Ishikawa (cell line): ENCODE results near the gene BRAT1.

ENCODE experiments used
- CEBPB ChIP-seq: IDR thresholded peaks from 2 replicates; pipeline ENCODE4 v1.6.1; 2012
- CREB1 ChIP-seq: IDR thresholded peaks from 2 replicates; pipeline ENCODE4 v1.6.1; 2012; ENCODE audit warnings: low read depth
- EGR1 ChIP-seq: IDR thresholded peaks from 2 replicates; pipeline ENCODE4 v1.6.1; 2012
- EP300 ChIP-seq: IDR thresholded peaks from 2 replicates; pipeline ENCODE4 v1.6.1; 2012; ENCODE audit warnings: borderline replicate concordance
- FOXM1 ChIP-seq: IDR thresholded peaks from 2 replicates; pipeline ENCODE4 v1.6.1; 2012; ENCODE audit warnings: low read depth, borderline replicate concordance
- NFIC ChIP-seq: IDR thresholded peaks from 2 replicates; pipeline ENCODE4 v1.6.1; 2012
- RAD21 ChIP-seq: IDR thresholded peaks from 2 replicates; pipeline ENCODE4 v1.6.1; 2012; ENCODE audit warnings: low read depth
- TAF1 ChIP-seq: IDR thresholded peaks from 2 replicates; pipeline ENCODE4 v1.6.1; 2012; ENCODE audit warnings: low read depth, mild to moderate bottlenecking
- TCF12 ChIP-seq: IDR thresholded peaks from 2 replicates; pipeline ENCODE4 v1.6.1; 2012; ENCODE audit warnings: low read depth
- TEAD4 ChIP-seq: IDR thresholded peaks from 2 replicates; pipeline ENCODE4 v1.6.1; 2012
- YY1 ChIP-seq: IDR thresholded peaks from 2 replicates; pipeline ENCODE4 v1.6.1; 2012; ENCODE audit warnings: low read depth
- ZBTB7A ChIP-seq: IDR thresholded peaks from 2 replicates; pipeline ENCODE4 v1.6.1; 2012; ENCODE audit warnings: low read depth
- TF ChIP-seq, protein P1 (sequence below): IDR thresholded peaks from 2 replicates; pipeline ENCODE4 v1.6.1; 2012; ENCODE audit warnings: low read depth, mild to moderate bottlenecking
- TF ChIP-seq, protein P2 (sequence below): IDR thresholded peaks from 2 replicates; pipeline ENCODE4 v1.6.1; 2012
- TF ChIP-seq, protein P3 (sequence below): IDR thresholded peaks from 2 replicates; pipeline ENCODE4 v1.6.1; 2012

The BRAT1 gene

DNA sequence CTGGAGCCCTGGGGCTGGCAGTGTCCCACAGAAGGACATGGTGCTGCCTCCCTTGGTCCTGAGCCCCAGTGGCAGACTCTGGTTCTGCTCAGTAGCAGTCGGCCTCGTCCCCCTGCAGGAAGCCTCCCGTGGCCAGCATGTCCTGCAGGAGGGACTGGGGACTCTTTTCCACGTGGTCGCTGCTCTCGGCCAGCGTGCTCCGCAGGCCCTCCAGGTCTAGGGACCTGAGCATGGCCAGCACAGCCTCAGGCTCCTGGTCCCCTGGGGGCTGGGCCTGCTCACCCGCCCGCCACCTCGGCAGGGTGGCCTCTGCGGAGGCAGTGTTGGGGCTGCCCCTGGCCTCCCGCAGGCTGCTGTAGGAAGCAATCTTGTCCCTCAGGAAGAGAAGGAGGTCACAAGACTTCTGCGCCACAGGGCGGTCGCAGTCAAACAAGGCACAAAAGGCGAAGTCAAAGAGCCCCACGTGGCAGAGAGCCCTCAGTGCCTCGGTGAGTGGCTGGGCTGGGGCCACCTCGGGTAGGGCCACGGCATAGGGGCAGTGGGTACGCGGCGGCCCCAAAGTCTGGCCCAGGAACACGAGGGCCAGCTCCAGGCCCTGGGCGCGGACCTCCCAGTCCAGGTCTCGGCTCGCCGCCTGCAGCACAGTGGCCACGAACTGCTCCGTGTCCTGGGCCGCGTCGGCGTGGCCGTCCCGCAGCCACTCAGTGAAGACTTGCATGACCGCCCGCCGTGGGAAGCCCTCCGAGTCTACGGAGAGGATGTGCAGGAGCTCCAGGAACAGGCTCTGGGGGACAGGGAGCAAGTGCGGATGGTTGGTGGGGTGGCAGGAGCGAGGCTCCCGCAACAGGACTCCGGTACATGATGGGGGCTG, 17.1 kb downstream of the BRAT1 start:
- TF ChIP-seq RAD21 (no peak), ZBTB7A (no peak), TEAD4 (no peak), EGR1 (no peak), CREB1 (no peak), CEBPB (no peak)
- TF ChIP-seq, protein P1, sequence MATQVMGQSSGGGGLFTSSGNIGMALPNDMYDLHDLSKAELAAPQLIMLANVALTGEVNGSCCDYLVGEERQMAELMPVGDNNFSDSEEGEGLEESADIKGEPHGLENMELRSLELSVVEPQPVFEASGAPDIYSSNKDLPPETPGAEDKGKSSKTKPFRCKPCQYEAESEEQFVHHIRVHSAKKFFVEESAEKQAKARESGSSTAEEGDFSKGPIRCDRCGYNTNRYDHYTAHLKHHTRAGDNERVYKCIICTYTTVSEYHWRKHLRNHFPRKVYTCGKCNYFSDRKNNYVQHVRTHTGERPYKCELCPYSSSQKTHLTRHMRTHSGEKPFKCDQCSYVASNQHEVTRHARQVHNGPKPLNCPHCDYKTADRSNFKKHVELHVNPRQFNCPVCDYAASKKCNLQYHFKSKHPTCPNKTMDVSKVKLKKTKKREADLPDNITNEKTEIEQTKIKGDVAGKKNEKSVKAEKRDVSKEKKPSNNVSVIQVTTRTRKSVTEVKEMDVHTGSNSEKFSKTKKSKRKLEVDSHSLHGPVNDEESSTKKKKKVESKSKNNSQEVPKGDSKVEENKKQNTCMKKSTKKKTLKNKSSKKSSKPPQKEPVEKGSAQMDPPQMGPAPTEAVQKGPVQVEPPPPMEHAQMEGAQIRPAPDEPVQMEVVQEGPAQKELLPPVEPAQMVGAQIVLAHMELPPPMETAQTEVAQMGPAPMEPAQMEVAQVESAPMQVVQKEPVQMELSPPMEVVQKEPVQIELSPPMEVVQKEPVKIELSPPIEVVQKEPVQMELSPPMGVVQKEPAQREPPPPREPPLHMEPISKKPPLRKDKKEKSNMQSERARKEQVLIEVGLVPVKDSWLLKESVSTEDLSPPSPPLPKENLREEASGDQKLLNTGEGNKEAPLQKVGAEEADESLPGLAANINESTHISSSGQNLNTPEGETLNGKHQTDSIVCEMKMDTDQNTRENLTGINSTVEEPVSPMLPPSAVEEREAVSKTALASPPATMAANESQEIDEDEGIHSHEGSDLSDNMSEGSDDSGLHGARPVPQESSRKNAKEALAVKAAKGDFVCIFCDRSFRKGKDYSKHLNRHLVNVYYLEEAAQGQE, result no peak

DNA sequence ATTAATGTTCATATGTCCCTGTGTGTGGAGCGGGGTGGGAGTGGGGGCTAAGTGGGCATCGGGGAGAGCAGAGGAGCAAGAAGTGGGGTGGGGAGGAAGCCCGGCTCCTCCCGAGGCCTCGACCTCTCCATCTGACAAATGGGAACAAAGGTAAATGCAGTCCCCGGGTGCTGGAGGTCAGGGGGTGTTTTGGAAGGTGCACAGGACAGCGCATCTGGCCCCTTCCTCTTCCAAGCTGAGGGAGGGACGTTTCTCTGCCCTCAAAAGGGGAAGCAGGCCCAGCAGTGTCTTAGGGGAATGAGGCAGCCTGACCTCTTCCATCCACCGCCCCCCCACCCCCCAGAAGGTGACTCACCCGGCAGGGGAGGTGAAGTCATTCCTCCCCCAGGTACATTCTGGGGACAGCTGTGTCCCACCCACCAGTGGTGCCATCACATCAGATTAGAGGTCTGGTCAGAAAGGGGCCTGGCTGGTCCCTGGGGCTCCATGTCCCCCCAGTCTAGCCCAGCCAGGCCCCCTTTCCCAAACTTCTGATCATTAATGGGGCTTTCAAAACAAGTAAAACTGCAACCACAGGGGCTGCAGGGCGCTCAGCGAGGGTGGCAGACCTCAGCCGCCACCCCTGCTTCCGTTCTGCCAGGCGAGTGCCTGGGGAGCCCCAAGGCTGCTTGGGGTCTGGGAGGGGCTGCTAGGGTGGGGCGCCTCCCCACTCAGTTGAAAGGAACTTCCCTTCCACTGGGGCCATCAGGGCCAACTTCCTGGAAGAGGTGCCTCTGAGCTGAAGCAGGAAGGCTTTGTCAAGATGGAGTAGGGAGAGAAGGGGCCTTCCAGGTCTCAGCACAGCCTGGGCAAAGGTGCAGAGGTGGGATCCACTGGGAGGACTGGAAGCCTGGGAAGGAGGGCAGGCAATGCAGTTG, 25.0 kb downstream of the BRAT1 start:
- TF ChIP-seq ZBTB7A, result 0 out of 2 replicates have a peak, but pooled peaks have one; percentile 48
- TF ChIP-seq, protein P2, sequence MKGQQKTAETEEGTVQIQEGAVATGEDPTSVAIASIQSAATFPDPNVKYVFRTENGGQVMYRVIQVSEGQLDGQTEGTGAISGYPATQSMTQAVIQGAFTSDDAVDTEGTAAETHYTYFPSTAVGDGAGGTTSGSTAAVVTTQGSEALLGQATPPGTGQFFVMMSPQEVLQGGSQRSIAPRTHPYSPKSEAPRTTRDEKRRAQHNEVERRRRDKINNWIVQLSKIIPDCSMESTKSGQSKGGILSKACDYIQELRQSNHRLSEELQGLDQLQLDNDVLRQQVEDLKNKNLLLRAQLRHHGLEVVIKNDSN, result no peak

DNA sequence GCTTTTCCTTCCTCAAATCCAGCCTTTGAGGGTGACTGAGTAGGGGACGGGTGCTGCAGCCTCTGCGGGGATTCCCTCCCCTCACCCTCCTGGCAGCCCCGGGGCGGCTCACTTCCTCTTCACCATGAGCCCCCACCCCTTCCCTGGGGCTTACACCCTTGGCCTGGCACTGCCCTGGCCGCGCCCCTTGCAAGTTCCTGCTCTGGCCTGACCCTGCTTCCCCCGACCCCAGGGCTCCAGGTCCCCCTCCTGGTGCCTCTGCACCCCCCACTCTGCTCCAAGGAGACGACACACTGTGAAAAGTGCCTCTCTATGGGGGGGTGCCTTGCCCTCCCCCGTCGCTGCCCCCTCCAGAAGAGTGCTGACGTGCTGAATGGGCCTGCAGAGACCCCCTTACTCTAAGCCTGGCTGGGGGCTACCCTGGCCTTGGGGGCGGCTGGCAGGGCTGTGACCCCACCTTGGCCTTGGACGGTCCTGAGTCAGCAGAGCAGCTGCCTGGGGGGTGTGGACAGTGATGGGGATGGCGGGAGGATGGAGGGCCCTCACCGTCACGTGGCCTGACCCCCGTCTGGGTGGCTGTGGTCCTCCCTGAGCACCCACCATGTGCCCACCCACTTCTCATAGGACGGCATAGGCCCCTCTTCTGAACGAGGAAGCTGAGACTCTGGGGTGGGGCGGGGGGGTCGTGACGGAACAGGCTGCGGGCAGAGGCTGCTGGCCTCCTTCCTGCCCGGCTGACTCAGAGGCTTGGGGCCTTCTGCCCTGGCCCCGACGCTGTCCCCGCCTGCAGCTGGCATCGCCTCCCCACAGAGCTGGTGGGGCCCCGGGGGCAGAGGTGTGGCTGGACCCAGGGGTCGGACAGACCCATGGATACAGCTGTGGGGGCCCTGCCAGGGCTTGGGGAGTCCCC, 25.9 kb downstream of the BRAT1 start:
- TF ChIP-seq CEBPB (no peak), ZBTB7A (no peak), EGR1 (no peak), YY1 (no peak), TEAD4 (no peak), NFIC (no peak), CREB1 (no peak), EP300 (no peak), TCF12 (no peak)
- TF ChIP-seq, protein P3, sequence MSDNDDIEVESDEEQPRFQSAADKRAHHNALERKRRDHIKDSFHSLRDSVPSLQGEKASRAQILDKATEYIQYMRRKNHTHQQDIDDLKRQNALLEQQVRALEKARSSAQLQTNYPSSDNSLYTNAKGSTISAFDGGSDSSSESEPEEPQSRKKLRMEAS, result no peak
- TF ChIP-seq, protein P1, result no peak

DNA sequence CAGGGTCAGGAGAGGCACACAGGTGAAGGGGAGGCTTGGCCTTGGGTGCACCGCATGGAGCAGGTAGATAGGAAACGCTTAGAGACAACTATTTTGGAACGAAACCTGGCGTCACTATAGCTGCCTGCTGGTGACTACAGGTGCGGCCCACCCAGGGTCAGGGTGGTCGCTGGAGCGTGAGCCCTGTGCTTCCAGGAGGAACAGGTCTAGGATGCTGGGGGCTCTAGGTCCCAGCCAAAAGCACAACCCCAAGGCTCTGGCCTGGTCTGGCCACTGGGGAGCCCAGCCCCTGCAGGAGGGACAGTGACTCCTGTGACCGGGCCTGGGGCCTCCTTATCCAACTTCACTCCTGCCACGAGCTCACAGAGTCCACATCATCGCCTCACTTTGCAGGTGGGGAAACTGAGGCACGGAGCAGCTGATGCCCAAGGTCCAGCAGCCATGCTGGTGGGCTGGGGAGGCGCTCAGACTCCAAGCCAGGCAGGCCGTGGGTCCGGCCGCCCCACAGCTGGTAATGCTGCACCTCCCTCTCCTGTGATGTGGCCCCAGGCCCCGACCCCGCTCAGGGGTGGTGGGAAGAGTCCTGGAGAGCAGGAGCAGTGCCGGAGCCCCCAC, 26.7 kb downstream of the BRAT1 start:
- TF ChIP-seq, protein P3, result no peak
- TF ChIP-seq CREB1, result no peak
- no peak for TF ChIP-seq RAD21
- TF ChIP-seq, protein P1, result no peak
- TF ChIP-seq CEBPB, result no peak
- TF ChIP-seq TAF1, result no peak
- no peak for TF ChIP-seq NFIC
- TF ChIP-seq EGR1, result no peak
- TF ChIP-seq TEAD4, result no peak
- TF ChIP-seq EP300, result no peak
- no peak for TF ChIP-seq TCF12
- TF ChIP-seq FOXM1, result no peak
- TF ChIP-seq, protein P2, result no peak
- TF ChIP-seq ZBTB7A, result no peak
- TF ChIP-seq YY1, result no peak
